ENCODE data around the gene CHRM1.

CHRM1 gene

DNA sequence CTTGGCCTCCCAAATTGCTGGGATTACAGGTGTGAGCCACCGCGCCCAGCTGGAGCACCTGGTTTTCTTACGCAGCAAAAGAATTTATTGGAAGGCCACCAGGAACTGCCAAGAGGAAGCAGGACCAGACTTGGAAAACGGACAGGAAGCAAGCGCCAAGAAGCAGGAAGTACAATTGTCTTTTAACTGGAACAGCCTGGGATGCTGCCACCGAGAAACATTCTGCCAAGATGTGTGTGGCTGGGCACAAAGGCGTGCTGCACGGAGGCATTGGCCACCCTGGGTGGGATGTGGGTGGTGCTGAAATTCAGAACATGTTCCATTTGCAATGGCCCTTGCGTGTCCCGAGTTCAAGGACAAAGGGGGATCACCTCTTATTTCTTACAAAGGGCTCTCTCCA, 25.1 kb downstream of the CHRM1 start:
- no peaks in the 10 kb centered on the region for H3K36me3 ChIP-seq (ENCODE audit: control insufficient read depth, insufficient read depth, low read length, severe bottlenecking)
- no peak overlapping the region for H3K9ac ChIP-seq (ENCODE audit: low read length)
- H3K27me3 ChIP-seq (replicated peaks; ENCODE audit: control insufficient read depth, insufficient read depth, low read length): peaks cover 6% of the 10 kb centered on the region
- no peaks in the 10 kb centered on the region for H3K9me3 ChIP-seq (ENCODE audit: control insufficient read depth, low read length)
- no peaks in the 10 kb centered on the region for H3K4me1 ChIP-seq (ENCODE audit: control insufficient read depth, insufficient read depth, low read length)
- H3K4me3 ChIP-seq (ENCODE audit: low read length): no peak overlapping the region
- no peak for DNase-seq (ENCODE audit: low read depth)

DNA sequence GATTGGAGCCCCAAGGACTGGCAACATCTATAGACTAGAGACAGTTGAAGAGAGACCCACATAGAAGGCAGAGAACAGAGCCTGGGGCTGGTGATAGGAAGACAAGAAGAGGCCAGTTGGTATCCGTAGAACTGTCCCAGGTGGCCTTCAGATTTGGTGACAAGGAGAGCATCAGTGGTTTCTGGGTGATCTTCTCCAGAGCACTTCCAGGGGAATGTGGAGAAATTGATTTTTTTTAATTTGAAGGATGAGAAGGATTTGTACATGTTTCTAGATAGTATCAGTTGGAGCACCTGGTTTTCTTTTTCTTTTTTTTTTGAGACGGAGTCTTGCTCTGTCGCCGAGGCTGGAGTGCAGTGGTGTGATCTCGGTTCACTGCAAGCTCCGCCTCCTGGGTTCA, 25.7 kb downstream of the CHRM1 start:
- no peak overlapping the region for H3K9ac ChIP-seq (ENCODE audit: low read length)
- no peaks in the 10 kb centered on the region for H3K9me3 ChIP-seq (ENCODE audit: control insufficient read depth, low read length)
- DNase-seq (ENCODE audit: low read depth): no peak
- no peaks in the 10 kb centered on the region for H3K4me1 ChIP-seq (ENCODE audit: control insufficient read depth, insufficient read depth, low read length)
- no peak overlapping the region for H3K4me3 ChIP-seq (ENCODE audit: low read length)
- H3K36me3 ChIP-seq (ENCODE audit: control insufficient read depth, insufficient read depth, low read length, severe bottlenecking): no peaks in the 10 kb centered on the region
- peaks cover 6% of the 10 kb centered on the region for H3K27me3 ChIP-seq (replicated peaks; ENCODE audit: control insufficient read depth, insufficient read depth, low read length)

DNA sequence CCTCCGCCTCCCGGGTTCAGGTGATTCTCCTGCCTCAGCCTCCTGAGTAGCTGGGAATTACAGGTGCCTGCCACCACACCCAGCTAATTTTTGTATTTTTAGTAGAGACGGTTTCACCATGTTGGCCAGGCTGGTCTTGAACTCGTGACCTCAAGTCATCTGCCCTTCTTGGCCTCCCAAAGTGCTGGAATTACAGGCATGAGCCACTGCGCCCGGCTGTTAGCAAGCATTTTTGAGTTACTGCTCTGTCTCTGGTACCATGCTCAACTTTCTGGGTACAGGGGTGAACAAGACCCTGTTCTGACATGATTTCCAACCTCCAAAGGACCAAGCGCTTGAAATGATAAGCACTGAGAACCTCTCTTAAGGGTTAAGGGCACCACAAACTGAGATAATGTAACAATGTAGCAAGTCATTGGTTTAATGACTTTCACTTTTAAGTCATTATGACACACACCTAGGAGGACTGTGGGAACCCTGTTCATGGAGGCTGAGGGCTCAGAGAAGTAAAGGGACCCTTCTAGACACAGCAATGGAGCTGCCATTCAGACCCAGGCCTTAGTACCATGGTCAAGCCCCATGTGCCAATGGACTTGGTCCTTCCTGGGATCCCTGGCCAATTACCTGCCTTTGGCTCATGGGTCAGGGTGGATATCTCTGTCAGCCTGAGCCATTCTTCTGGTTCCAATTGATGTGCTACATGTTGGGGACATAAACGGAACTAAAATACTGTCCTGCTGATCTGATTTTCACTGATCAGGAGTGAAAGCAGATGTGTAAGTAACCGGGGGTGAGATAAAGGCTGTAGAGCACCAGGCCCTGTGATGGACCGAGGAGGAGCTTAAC, 28.9 kb downstream of the CHRM1 start:
- Histone ChIP-seq H3K27me3 (replicated peaks; ENCODE audit: control insufficient read depth, insufficient read depth, low read length) (no peaks in the 10 kb centered on the region), H3K9me3 (ENCODE audit: control insufficient read depth, low read length) (no peaks in the 10 kb centered on the region), H3K36me3 (ENCODE audit: control insufficient read depth, insufficient read depth, low read length, severe bottlenecking) (peaks cover 23% of the 10 kb centered on the region), H3K4me1 (ENCODE audit: control insufficient read depth, insufficient read depth, low read length) (peaks cover 26% of the 10 kb centered on the region), H3K4me3 (ENCODE audit: low read length) (no peak overlapping the region), H3K9ac (ENCODE audit: low read length) (no peak overlapping the region)
- no peak for DNase-seq (ENCODE audit: low read depth)

DNA sequence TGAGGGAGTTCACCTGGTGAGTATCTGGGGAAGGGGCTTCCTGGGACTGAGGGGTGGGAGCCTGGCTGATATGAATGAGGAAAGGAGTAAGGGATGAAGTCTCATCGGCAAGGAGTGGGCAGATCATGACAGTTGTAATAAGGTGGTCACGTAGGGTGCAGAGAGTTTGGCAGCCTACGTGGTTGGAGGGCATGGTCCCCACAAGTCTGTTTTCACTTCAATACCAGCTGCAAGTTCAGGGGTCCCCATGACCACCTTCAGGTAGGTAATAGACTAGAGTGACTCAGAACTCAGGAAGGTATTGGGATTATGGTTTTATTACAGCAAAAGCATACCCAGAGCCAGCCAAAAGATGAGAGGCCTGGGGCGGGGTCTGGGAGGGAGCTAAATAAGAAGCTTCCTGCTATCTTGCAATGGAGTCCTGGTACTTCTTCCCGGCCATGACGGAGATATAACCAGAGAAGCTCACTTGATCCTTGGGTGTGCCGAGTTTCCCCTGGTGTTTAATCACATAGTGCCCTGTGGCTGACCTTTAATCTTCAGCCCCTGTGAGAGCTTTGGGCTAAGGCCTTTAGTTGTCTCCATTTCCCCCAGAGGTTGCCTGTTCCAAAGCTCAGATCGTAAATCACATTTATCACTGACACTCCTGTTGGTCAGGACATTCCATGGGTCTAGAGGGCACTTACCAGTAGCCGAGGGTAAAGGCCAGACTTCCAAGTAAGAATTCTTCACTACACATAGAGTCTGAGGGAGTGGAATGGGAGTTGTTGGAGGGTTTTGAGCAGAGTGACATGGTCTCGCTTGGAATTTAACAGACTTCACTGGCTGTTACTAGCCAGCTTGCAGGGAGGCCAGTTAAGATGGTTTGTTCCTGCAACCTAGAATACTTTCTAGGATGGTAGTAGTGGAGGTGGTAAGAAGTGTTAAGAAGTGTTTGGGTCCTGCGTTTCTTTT, 31.4 kb downstream of the CHRM1 start:
- Histone ChIP-seq H3K9me3 (ENCODE audit: control insufficient read depth, low read length) (no peaks in the 10 kb centered on the region), H3K4me1 (ENCODE audit: control insufficient read depth, insufficient read depth, low read length) (peaks cover 46% of the 10 kb centered on the region), H3K27me3 (replicated peaks; ENCODE audit: control insufficient read depth, insufficient read depth, low read length) (no peaks in the 10 kb centered on the region), H3K4me3 (ENCODE audit: low read length) (no peak overlapping the region), H3K9ac (ENCODE audit: low read length) (peak overlapping the region; percentile 16), H3K36me3 (ENCODE audit: control insufficient read depth, insufficient read depth, low read length, severe bottlenecking) (peaks cover 48% of the 10 kb centered on the region)
- DNase-seq (ENCODE audit: low read depth): no peak

DNA sequence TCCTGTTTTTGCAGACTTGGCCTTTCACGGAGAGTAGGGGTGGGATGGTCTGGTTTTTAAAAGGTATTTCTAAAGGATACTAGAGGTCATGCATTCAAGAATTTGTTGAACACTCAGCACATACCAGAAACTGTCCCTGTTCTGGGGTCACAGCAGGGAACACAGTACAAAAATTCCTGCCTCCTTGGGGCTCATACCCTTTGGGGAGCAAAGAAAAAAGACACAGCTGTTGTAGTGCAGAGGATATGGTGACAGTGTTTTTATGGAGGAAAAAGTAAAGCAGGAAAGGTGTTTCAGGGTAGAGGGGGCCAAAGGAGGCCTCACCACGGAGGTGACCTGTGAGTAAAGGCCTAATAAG, 32.1 kb downstream of the CHRM1 start:
- no peak for DNase-seq (ENCODE audit: low read depth)
- peaks cover 55% of the 10 kb centered on the region for H3K36me3 ChIP-seq (ENCODE audit: control insufficient read depth, insufficient read depth, low read length, severe bottlenecking)
- H3K9ac ChIP-seq (ENCODE audit: low read length): peak overlapping the region; percentile 16

DNA sequence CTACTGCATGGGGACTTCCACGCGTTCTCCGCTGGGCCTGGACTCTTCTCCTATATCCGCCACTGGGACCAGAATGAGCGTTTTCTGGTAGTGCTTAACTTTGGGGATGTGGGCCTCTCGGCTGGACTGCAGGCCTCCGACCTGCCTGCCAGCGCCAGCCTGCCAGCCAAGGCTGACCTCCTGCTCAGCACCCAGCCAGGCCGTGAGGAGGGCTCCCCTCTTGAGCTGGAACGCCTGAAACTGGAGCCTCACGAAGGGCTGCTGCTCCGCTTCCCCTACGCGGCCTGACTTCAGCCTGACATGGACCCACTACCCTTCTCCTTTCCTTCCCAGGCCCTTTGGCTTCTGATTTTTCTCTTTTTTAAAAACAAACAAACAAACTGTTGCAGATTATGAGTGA, 32.8 kb downstream of the CHRM1 start:
- no peak for DNase-seq (ENCODE audit: low read depth)
- Histone ChIP-seq H3K36me3 (ENCODE audit: control insufficient read depth, insufficient read depth, low read length, severe bottlenecking) (peaks cover 62% of the 10 kb centered on the region), H3K27me3 (replicated peaks; ENCODE audit: control insufficient read depth, insufficient read depth, low read length) (no peaks in the 10 kb centered on the region), H3K4me1 (ENCODE audit: control insufficient read depth, insufficient read depth, low read length) (peaks cover 58% of the 10 kb centered on the region), H3K4me3 (ENCODE audit: low read length) (no peak overlapping the region), H3K9ac (ENCODE audit: low read length) (peak overlapping the region; percentile 16), H3K9me3 (ENCODE audit: control insufficient read depth, low read length) (no peaks in the 10 kb centered on the region)

More for the DNA sequence above, 32.1 kb downstream of the CHRM1 start:
- Histone ChIP-seq H3K27me3 (replicated peaks; ENCODE audit: control insufficient read depth, insufficient read depth, low read length) (no peaks in the 10 kb centered on the region), H3K4me3 (ENCODE audit: low read length) (no peak overlapping the region), H3K4me1 (ENCODE audit: control insufficient read depth, insufficient read depth, low read length) (peaks cover 51% of the 10 kb centered on the region), H3K9me3 (ENCODE audit: control insufficient read depth, low read length) (no peaks in the 10 kb centered on the region)

DNA sequence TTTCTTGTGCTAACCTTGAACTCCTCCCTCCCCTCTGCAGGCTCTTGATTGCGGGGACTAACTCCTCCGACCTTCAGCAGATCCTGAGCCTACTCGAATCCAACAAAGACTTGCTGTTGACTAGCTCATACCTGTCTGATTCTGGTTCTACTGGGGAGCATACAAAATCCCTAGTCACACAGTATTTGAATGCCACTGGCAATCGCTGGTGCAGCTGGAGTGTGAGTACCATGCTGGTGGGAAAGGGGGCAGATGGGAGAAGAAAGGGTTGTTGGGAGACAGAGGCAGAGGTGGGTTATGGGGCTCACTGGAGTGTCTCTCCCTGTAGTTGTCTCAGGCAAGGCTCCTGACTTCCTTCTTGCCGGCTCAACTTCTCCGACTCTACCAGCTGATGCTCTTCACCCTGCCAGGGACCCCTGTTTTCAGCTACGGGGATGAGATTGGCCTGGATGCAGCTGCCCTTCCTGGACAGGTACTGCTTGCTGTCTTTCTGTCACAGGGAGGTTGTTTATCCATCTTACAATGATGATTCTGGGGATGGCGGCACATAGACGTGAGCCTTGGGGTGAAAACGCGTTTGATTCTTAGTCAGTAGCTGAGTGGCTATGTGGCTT, 35.9 kb downstream of the CHRM1 start:
- H3K9ac ChIP-seq (ENCODE audit: low read length): peak overlapping the region; percentile 24
- H3K4me3 ChIP-seq (ENCODE audit: low read length): peak overlapping the region; percentile 40
- peaks cover 77% of the 10 kb centered on the region for H3K36me3 ChIP-seq (ENCODE audit: control insufficient read depth, insufficient read depth, low read length, severe bottlenecking)
- DNase-seq (ENCODE audit: low read depth): no peak
- peaks cover 67% of the 10 kb centered on the region for H3K4me1 ChIP-seq (ENCODE audit: control insufficient read depth, insufficient read depth, low read length)
- H3K27me3 ChIP-seq (replicated peaks; ENCODE audit: control insufficient read depth, insufficient read depth, low read length): no peaks in the 10 kb centered on the region
- no peaks in the 10 kb centered on the region for H3K9me3 ChIP-seq (ENCODE audit: control insufficient read depth, low read length)

DNA sequence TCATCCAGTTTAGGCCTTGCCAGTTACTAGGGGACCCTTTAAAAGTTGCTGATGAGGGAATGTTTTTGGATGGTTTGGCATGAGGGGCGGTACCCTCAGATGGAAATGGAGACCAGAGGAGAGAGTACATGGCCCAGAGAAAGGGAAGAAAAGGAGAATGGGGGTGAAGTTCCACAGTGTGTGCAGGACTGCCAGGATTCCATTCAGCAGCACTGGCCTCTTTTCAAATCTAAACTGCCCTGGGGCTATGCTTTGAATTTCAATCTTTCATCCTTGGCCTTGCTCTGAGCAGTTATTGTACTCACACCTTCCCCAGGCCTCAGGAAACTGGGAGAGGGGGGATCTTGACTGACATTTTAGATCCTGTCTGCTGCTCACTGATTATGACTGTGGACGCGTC, 37.5 kb downstream of the CHRM1 start:
- DNase-seq (ENCODE audit: low read depth): peak; percentile 56
- H3K4me1 ChIP-seq (ENCODE audit: control insufficient read depth, insufficient read depth, low read length): peaks cover 67% of the 10 kb centered on the region
- H3K9ac ChIP-seq (ENCODE audit: low read length): peak overlapping the region; percentile 100
- H3K4me3 ChIP-seq (ENCODE audit: low read length): peak overlapping the region; percentile 99
- H3K36me3 ChIP-seq (ENCODE audit: control insufficient read depth, insufficient read depth, low read length, severe bottlenecking): peaks cover 67% of the 10 kb centered on the region
- H3K27me3 ChIP-seq (replicated peaks; ENCODE audit: control insufficient read depth, insufficient read depth, low read length): no peaks in the 10 kb centered on the region
- no peaks in the 10 kb centered on the region for H3K9me3 ChIP-seq (ENCODE audit: control insufficient read depth, low read length)

DNA sequence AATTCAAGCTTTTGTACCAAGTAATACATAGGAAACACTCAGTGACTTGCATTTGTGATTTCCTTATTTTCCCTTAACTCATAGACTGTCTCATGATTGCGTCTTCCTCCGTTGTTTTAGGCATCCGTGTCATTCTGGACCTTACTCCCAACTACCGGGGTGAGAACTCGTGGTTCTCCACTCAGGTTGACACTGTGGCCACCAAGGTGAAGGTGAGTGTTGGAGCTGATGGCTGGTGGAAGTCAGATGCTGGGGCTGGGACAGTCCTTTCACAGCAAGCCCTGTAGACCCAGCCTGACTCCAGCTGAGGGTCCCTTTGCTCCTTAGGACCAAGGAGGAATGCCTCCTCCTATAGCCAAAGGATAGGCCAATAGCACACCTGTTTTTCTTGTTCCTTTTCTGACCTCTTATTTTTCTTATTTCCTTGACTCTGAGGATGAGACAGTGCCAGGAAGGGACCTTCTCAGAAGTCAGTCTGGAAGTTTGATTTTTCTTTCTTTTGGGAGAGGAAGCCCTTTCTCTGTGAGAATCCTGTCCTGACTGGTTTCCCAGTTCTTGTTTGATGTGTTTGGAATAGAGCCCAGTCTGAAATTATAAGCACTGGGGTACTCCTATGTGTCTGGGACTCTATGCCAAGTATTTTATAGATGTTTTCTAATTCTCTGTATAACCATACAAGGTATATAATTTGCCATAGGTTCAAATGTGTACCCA, 38.2 kb downstream of the CHRM1 start:
- Histone ChIP-seq H3K9me3 (ENCODE audit: control insufficient read depth, low read length) (no peaks in the 10 kb centered on the region), H3K4me1 (ENCODE audit: control insufficient read depth, insufficient read depth, low read length) (peaks cover 59% of the 10 kb centered on the region), H3K4me3 (ENCODE audit: low read length) (peak overlapping the region; percentile 99), H3K9ac (ENCODE audit: low read length) (peak overlapping the region; percentile 100), H3K27me3 (replicated peaks; ENCODE audit: control insufficient read depth, insufficient read depth, low read length) (no peaks in the 10 kb centered on the region), H3K36me3 (ENCODE audit: control insufficient read depth, insufficient read depth, low read length, severe bottlenecking) (peaks cover 60% of the 10 kb centered on the region)
- DNase-seq (ENCODE audit: low read depth): peak; percentile 21

DNA sequence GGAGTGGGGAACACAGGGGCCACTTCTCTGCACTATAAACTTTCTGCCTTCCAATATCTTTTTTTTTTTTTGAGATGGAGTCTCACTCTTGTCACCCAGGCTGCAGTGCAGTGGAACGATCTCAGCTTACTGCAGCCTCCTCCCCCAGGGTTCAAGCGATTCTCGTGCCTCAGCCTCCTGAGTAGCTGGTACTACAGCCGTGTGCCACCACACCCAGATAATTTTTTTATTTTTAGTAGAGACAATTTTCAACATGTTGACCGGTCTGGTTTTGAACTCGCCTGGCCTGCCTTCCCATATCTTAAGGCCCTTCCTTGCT, 38.8 kb downstream of the CHRM1 start:
- Histone ChIP-seq H3K4me3 (ENCODE audit: low read length) (peak overlapping the region; percentile 99), H3K9me3 (ENCODE audit: control insufficient read depth, low read length) (no peaks in the 10 kb centered on the region), H3K36me3 (ENCODE audit: control insufficient read depth, insufficient read depth, low read length, severe bottlenecking) (peaks cover 54% of the 10 kb centered on the region), H3K9ac (ENCODE audit: low read length) (peak overlapping the region; percentile 100), H3K4me1 (ENCODE audit: control insufficient read depth, insufficient read depth, low read length) (peaks cover 55% of the 10 kb centered on the region), H3K27me3 (replicated peaks; ENCODE audit: control insufficient read depth, insufficient read depth, low read length) (no peaks in the 10 kb centered on the region)
- DNase-seq (ENCODE audit: low read depth): no peak

All from adipocyte (in vitro differentiated cells).